Keratinocyte (primary cell): ENCODE data around the gene GPC3. TPM values are rescaled to one million over a fixed set of nuclear protein-coding genes. Genes with fewer than 3 reads are reported as not detected.

Source experiments
- DNase-seq: peaks from one replicate; pipeline ENCODE4 v3.0.0-alpha.2; 2011; ENCODE audit warnings: low read depth, missing footprints, low spot score
- FAIRE-seq: peaks from 2 replicates; lab custom pipeline; 2011; peaks lifted over from hg19 to GRCh38; lab: Jason Lieb, UNC
- H2AFZ ChIP-seq: 2 replicates; pipeline ENCODE4 v1.6.0; 2012; ENCODE audit warnings: low read length, control low read depth, inconsistent platforms; ENCODE audit not compliant: control insufficient read depth
- H3K27ac ChIP-seq: 2 replicates; pipeline ENCODE4 v1.5.1; 2011; ENCODE audit warnings: low read length; ENCODE audit not compliant: control insufficient read depth, insufficient read depth
- H3K27me3 ChIP-seq: 3 replicates; pipeline ENCODE4 v1.6.0; 2011; ENCODE audit warnings: low read length; ENCODE audit not compliant: control insufficient read depth, insufficient read depth; ENCODE audit errors: extremely low read depth
- H3K36me3 ChIP-seq, 2 experiments: 2 replicates in 1 of 2; 3 replicates in 1 of 2; pipeline ENCODE4 v1.5.1; 2011; ENCODE audit warnings: low read length in 2 of 2, mild to moderate bottlenecking in 1 of 2; ENCODE audit not compliant: control insufficient read depth in 2 of 2, insufficient read depth in 2 of 2; ENCODE audit errors: extremely low read depth in 1 of 2
- H3K4me1 ChIP-seq: 3 replicates; pipeline ENCODE4 v1.5.1; 2011; ENCODE audit warnings: low read length; ENCODE audit not compliant: control insufficient read depth, insufficient read depth; ENCODE audit errors: extremely low read depth
- H3K4me2 ChIP-seq: 3 replicates; pipeline ENCODE4 v1.6.0; 2011; ENCODE audit warnings: low read depth, low read length; ENCODE audit not compliant: control insufficient read depth, insufficient read depth; ENCODE audit errors: extremely low read depth
- H3K4me3 ChIP-seq, 3 experiments: fragments of 200-600 bp in 1 of 3; sonication (generic) in 1 of 3; 2 replicates in 2 of 3; 3 replicates in 1 of 3; pipeline ENCODE4 v1.5.1; 2011 to 2016; ENCODE audit warnings: low read length in 3 of 3, mild to moderate bottlenecking in 3 of 3, control low read depth in 2 of 3, inconsistent platforms in 1 of 3, low read depth in 1 of 3, mixed read lengths in 1 of 3, mixed run types in 1 of 3, moderate library complexity in 1 of 3; ENCODE audit not compliant: control insufficient read depth in 2 of 3, insufficient read depth in 2 of 3; ENCODE audit errors: extremely low read depth in 1 of 3
- H3K79me2 ChIP-seq: 2 replicates; pipeline ENCODE4 v1.6.0; 2012; ENCODE audit warnings: low read length; ENCODE audit not compliant: control insufficient read depth, insufficient read depth
- H3K9ac ChIP-seq: 3 replicates; pipeline ENCODE4 v1.6.0; 2011; ENCODE audit warnings: low read length; ENCODE audit not compliant: control insufficient read depth, insufficient read depth; ENCODE audit errors: extremely low read depth
- H3K9me1 ChIP-seq: 3 replicates; pipeline ENCODE4 v1.6.0; 2011; ENCODE audit warnings: low read length; ENCODE audit not compliant: control insufficient read depth, insufficient read depth; ENCODE audit errors: extremely low read depth
- H3K9me3 ChIP-seq: 2 replicates; pipeline ENCODE4 v1.5.1; 2012; ENCODE audit warnings: low read depth, low read length; ENCODE audit not compliant: control insufficient read depth
- H4K20me1 ChIP-seq: 3 replicates; pipeline ENCODE4 v1.6.0; 2011; ENCODE audit warnings: low read length; ENCODE audit not compliant: control insufficient read depth, insufficient read depth; ENCODE audit errors: extremely low read depth
- CTCF ChIP-seq, 3 experiments: IDR thresholded peaks in 1 of 3; conservative IDR thresholded peaks in 1 of 3; optimal IDR thresholded peaks in 1 of 3; 2 replicates in 2 of 3; 3 replicates in 1 of 3; pipeline versions ENCODE3 to v1.5.1; 2011; ENCODE audit warnings: low read length in 3 of 3, mild to moderate bottlenecking in 3 of 3, moderate library complexity in 2 of 3, control low read depth in 1 of 3, inconsistent platforms in 1 of 3; ENCODE audit not compliant: insufficient read depth in 2 of 3; ENCODE audit errors: extremely low read depth in 1 of 3
- EZH2 ChIP-seq: IDR thresholded peaks from one replicate; pipeline ENCODE4 v1.6.1; 2012; ENCODE audit warnings: inconsistent platforms, mild to moderate bottlenecking, low read length, moderate library complexity
- dilution Hi-C: fragments of 300-500 bp; cut with MboI; formaldehyde crosslinking; loops from one replicate; pipeline ENCODE4 v1.7.0; 2020; ENCODE audit warnings: low sequenced_read_pairs; ENCODE audit not compliant: extremely low pct_ligation_motif_present
- polyA plus RNA-seq, 5 experiments: library from polyadenylated mRNA; depleted of rRNA in 3 of 5; stranded (reverse) in 3 of 5; stranded (forward) in 1 of 5; unstranded in 1 of 5; fragments of >200 nt; gene quantifications; 1 replicate in 1 of 5; 2 replicates in 3 of 5; 3 replicates in 1 of 5; pipeline versions ENCODE4 v1.2.1 to v1.2.3, GENCODE V29; 2011 to 2012; ENCODE audit warnings: missing spikeins in 2 of 5, low read depth in 1 of 5, low replicate concordance in 1 of 5

The GPC3 gene
- polyA plus RNA-seq, 1 donor (not counting 4 experiments of a cell fraction or from before 2014, with no cell fraction given), result 0.03 TPM

GRCh38 chrX:133937022-133937421 lies 48.4 kb downstream of the GPC3 start:
- H3K9me3 ChIP-seq, result no peaks in the 10 kb centered on the region
- no peak overlapping the region for H2AFZ ChIP-seq
- H3K4me2 ChIP-seq, result no peak overlapping the region
- dilution Hi-C loops, result no loop called here
- FAIRE-seq (no peak), DNase-seq (no peak)
- H3K4me3 ChIP-seq, result no peak overlapping the region
- no peaks in the 10 kb centered on the region for H4K20me1 ChIP-seq
- TF ChIP-seq CTCF (optimal IDR thresholded peaks at IDR 0.05 in 1 of 3, IDR thresholded peaks at IDR 0.05 in 1 of 3, conservative IDR thresholded peaks at IDR 0.05 in 1 of 3; ENCODE audit: extremely low read depth in 1 of 3, insufficient read depth in 2 of 3, low read length in 3 of 3) (no peak), EZH2 (no peak)
- H3K79me2 ChIP-seq, result no peaks in the 10 kb centered on the region
- H3K36me3 ChIP-seq, result no peaks in the 10 kb centered on the region
- no peak overlapping the region for H3K9ac ChIP-seq
- no peak overlapping the region for H3K27ac ChIP-seq
- H3K4me1 ChIP-seq, result no peaks in the 10 kb centered on the region
- H3K9me1 ChIP-seq, result no peaks in the 10 kb centered on the region
- no peaks in the 10 kb centered on the region for H3K27me3 ChIP-seq

DNA sequence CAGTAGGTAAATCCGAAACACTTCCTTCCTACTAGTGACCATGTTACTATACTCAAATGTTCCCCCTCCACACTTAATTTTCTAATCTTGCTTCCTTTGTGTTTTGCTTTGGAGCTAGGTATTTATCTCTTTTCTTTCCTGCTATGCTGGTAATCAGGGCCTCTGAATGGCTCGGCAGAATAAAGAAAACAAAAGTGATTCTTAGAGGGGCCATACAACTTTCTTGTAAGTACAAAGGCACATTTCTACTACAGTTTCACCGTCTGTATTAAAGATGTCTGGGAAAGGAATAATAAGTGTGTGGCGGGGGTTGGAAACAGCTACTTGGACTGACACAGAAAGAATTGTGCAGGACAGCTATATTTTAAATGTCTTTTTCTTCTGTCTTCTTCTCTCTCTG lies 50.3 kb downstream of the GPC3 start:
- Histone ChIP-seq H4K20me1 (no peaks in the 10 kb centered on the region), H3K9ac (no peak overlapping the region), H3K4me1 (no peaks in the 10 kb centered on the region), H3K4me3 (no peak overlapping the region), H3K9me3 (no peaks in the 10 kb centered on the region), H3K4me2 (no peak overlapping the region), H2AFZ (no peak overlapping the region), H3K36me3 (no peaks in the 10 kb centered on the region), H3K9me1 (no peaks in the 10 kb centered on the region), H3K27ac (no peak overlapping the region), H3K27me3 (no peaks in the 10 kb centered on the region), H3K79me2 (no peaks in the 10 kb centered on the region)
- dilution Hi-C loops, result no loop called here
- DNase-seq, result no peak
- FAIRE-seq, result no peak
- TF ChIP-seq CTCF (optimal IDR thresholded peaks at IDR 0.05 in 1 of 3, IDR thresholded peaks at IDR 0.05 in 1 of 3, conservative IDR thresholded peaks at IDR 0.05 in 1 of 3; ENCODE audit: extremely low read depth in 1 of 3, insufficient read depth in 2 of 3, low read length in 3 of 3) (no peak), EZH2 (no peak)
